ENCODE results near the gene ZMYND11. TPM values are rescaled to one million over a fixed set of nuclear protein-coding genes. Genes with fewer than 3 reads are reported as not detected.

Gene ZMYND11
- total and polyA plus RNA-seq, 9 of the 15 experiments (the other 6 are each of a cell fraction or from before 2014, with no cell fraction given): 2.7 to 13.8 (median 8.8) TPM

GRCh38 chr10:266974-267425 lies 131.7 kb downstream of the ZMYND11 start:
- Histone ChIP-seq H3K9me1 (ENCODE audit: control insufficient read depth, insufficient read depth, low read length) (no peaks in the 10 kb centered on the region), H3K9me3 (replicated peaks; ENCODE audit: control insufficient read depth, insufficient read depth, low read depth, low read length) (0 out of 2 replicates have a peak, but pooled peaks cover 1% of the 10 kb centered on the region), H3K4me2 (ENCODE audit: insufficient read depth, low read length) (no peak overlapping the region), H3K79me2 (ENCODE audit: control insufficient read depth, insufficient read depth, low read length) (no peaks in the 10 kb centered on the region), H4K20me1 (replicated peaks; ENCODE audit: control insufficient read depth, insufficient read depth, low read length) (peaks cover 10% of the 10 kb centered on the region; the same call in 1 of the 2 replicates), H2AFZ (ENCODE audit: low read depth, low read length) (no peak overlapping the region), H3K9ac (ENCODE audit: insufficient read depth in 1 of 2, low read depth in 2 of 2, low read length in 2 of 2) (no peak overlapping the region), H3K36me3 (ENCODE audit: control insufficient read depth, insufficient read depth, low read length) (no peaks in the 10 kb centered on the region), H3K4me3 (no peak overlapping the region), H3K27ac (ENCODE audit: extremely low read depth, low read depth, low read length) (no peak overlapping the region), H3K4me1 (replicated peaks in 1 of 2; ENCODE audit: control insufficient read depth in 2 of 2, insufficient read depth in 2 of 2, low read length in 2 of 2) (no peaks in the 10 kb centered on the region), H3K27me3 (ENCODE audit: control insufficient read depth in 2 of 2, insufficient read depth in 2 of 2, low read length in 2 of 2) (peaks cover 27 to 40% of the 10 kb centered on the region in 2 experiments; a peak in 4 of 5 replicates)
- CTCF ChIA-PET (ENCODE audit: low intra/inter-chr PET ratio): no interaction called here
- intact Hi-C loops (cut with micrococcal nuclease) (no loop called here), in situ Hi-C loops (cut with MboI) (no loop called here)
- BruUV-seq (replicated peaks): no TSS peak
- no peak for DNase-seq (ENCODE audit: extremely low read depth in 1 of 4, low spot score in 3 of 4)
- POLR2A ChIA-PET: no interaction called here
- no peak for FAIRE-seq
- 9% methylated on average over 8 of the region's 8 CpGs for WGBS (ENCODE audit: insufficient coverage, low coverage, missing lambda C conversion rate)
- ATAC-seq: no peak
- TF ChIP-seq MAFK (IDR thresholded peaks at IDR 0.05; ENCODE audit: low read length): no peak
- no peak for TF ChIP-seq XRCC5 (IDR thresholded peaks at IDR 0.05; ENCODE audit: low read depth, low read length)
- no peak for TF ChIP-seq ZNF232 (CRISPR knock-in tag; IDR thresholded peaks at IDR 0.05)
- no peak for TF ChIP-seq YY1 (IDR thresholded peaks at IDR 0.05; ENCODE audit: borderline replicate concordance in 1 of 3, control insufficient read depth in 1 of 3, extremely low read depth in 1 of 3, insufficient read depth in 3 of 3, insufficient read length in 1 of 3, insufficient replicate concordance in 2 of 3, low read depth in 1 of 3, low read length in 2 of 3)
- TF ChIP-seq ZNF184 (CRISPR knock-in tag; IDR thresholded peaks at IDR 0.05): no peak
- no peak for TF ChIP-seq SMARCB1 (IDR thresholded peaks at IDR 0.05; ENCODE audit: insufficient read length, low read depth)
- no peak for TF ChIP-seq IFI16 (CRISPR knock-in tag; IDR thresholded peaks at IDR 0.05)
- no peak for TF ChIP-seq NONO (IDR thresholded peaks at IDR 0.05; ENCODE audit: low read depth in 2 of 2, low read length in 1 of 2)
- TF ChIP-seq TBP (optimal IDR thresholded peaks at IDR 0.05; ENCODE audit: low read depth, low read length): no peak
- TF ChIP-seq ZNF224 (CRISPR knock-in tag; IDR thresholded peaks at IDR 0.05): no peak
- TF ChIP-seq MAFG (tag; conservative IDR thresholded peaks at IDR 0.05): peak; percentile 63
- TF ChIP-seq ATF3 (IDR thresholded peaks at IDR 0.05): peak; percentile 53
- TF ChIP-seq ATF3 (CRISPR knock-in tag; conservative IDR thresholded peaks at IDR 0.05): no peak
- no peak for TF ChIP-seq PHB2 (IDR thresholded peaks at IDR 0.05; ENCODE audit: low read depth)
- TF ChIP-seq HMGN3 (IDR thresholded peaks at IDR 0.05; ENCODE audit: borderline replicate concordance, extremely low read depth, insufficient read length, low read depth, low read length): no peak
- peak; percentile 53; the same call in 1 of the 2 replicates for TF ChIP-seq FOSL1 (tag; conservative IDR thresholded peaks at IDR 0.05)
- no peak for TF ChIP-seq ATF6 (CRISPR knock-in tag; IDR thresholded peaks at IDR 0.05)
- TF ChIP-seq YBX1 (IDR thresholded peaks at IDR 0.05): no peak
- TF ChIP-seq FOXA3 (CRISPR knock-in tag; conservative IDR thresholded peaks at IDR 0.05 in 1 of 2, IDR thresholded peaks at IDR 0.05 in 1 of 2): peak in 1 of 2 experiments; percentile 50; a peak in 1 of 4 replicates
- peak; percentile 46; the same call in 1 of the 2 replicates for TF ChIP-seq CEBPB (tag; IDR thresholded peaks at IDR 0.05)
- TF ChIP-seq CREB1 (IDR thresholded peaks at IDR 0.05): no peak
- TF ChIP-seq CREB1 (CRISPR knock-in tag; IDR thresholded peaks at IDR 0.05): no peak

Data from K562 (cell line).